ENCODE measurements around the gene DDAH1.

The DDAH1 gene

DNA sequence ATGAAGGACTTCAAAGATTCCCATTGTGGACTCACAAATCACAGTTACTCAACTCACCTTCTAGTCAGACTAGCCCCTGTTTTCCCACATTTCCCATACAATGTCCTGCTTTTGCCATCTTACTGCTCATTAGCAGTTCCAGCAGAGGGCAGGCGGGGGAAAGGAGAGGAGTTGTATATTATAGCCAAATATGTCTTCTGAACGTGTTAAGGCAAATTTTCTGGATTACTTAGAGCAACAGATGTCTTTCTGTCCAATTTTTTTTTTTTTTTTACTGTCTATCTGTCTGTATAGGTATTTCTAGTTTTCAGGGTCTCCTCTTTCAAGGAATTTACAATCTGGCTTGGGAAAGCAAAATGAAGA is 29.9 kb upstream of the DDAH1 start:
- no peak for TF ChIP-seq ZFX (IDR thresholded peaks at IDR 0.05)
- TF ChIP-seq, protein P1, sequence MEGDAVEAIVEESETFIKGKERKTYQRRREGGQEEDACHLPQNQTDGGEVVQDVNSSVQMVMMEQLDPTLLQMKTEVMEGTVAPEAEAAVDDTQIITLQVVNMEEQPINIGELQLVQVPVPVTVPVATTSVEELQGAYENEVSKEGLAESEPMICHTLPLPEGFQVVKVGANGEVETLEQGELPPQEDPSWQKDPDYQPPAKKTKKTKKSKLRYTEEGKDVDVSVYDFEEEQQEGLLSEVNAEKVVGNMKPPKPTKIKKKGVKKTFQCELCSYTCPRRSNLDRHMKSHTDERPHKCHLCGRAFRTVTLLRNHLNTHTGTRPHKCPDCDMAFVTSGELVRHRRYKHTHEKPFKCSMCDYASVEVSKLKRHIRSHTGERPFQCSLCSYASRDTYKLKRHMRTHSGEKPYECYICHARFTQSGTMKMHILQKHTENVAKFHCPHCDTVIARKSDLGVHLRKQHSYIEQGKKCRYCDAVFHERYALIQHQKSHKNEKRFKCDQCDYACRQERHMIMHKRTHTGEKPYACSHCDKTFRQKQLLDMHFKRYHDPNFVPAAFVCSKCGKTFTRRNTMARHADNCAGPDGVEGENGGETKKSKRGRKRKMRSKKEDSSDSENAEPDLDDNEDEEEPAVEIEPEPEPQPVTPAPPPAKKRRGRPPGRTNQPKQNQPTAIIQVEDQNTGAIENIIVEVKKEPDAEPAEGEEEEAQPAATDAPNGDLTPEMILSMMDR (conservative IDR thresholded peaks at IDR 0.05) = peak; percentile 42
- H3K27ac ChIP-seq = no peak overlapping the region

DNA sequence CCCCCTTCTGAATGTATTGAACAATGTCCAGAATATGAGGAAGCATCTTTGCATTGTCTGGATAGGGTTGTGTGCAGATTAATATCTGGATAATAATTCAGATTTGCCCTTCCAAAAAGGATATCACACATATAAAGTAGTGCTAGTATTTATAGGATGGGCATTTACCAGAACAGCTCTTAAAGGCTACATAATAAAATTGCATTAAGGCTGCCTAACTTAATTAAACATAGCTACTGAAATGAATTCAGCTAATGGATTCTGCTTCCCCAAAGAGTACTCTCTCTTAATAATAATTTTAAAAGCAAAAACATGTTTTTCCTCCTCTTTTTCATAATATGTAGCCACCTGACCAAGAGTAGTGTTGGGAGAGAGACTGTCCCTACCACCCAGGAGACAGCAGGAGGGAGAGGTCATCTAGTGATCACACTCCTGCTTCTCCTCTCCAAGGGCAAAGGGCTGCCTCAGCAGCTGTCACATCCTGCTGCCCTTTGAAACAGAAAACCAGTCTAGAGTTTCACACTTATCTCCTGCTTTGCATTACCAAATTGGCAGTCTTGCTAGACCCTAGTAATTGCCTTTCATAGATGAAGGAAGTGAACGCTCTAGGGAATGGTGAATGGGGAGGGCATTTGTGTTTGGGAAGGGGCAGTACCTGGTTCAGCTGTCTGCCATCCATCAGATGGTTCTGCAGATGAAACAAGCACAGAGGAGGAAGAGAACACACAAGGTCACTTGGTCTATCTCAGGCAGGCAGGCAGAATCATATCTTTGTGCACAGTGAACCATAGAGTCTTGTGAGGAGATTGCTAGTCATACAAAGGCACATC is 29.3 kb upstream of the DDAH1 start:
- H3K27ac ChIP-seq = no peak overlapping the region

DNA sequence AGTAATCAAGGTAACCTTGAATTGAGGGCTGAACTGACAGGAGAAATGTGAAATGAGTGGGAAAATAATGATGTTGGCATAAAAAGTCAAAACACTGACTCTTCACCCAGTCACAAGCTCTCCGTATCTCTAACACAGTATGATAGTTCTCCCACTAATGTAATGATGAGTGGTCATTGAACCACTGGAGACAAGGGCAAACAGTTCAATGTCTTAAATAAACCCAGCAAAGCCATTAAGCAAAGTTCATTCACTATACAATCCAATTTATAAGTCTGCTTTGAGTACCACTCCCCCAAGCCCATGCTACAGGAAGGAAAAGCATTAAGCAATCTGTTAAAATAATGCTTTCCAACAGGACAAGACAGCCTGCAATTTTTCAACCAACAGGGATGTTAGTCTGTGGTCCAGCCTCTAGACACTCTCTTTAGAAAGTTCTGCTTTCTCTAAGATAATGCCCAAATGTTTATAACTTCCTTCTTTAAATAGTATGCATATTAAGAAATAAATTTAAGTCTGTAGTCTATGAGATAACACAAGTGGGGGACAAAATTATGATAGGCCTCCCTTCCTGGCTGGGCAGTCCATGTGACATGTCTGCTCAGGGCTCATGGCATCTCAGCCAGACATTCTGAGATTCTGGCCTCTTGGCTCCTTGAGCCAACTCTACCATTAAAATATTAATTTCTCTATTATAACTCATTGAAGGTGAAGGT is 25.5 kb upstream of the DDAH1 start:
- no peak for TF ChIP-seq ZFX (IDR thresholded peaks at IDR 0.05)
- TF ChIP-seq, protein P1 (conservative IDR thresholded peaks at IDR 0.05) = no peak
- H3K27ac ChIP-seq = no peak overlapping the region

More for the DNA sequence above, 29.3 kb upstream of the DDAH1 start:
- TF ChIP-seq, protein P1 (conservative IDR thresholded peaks at IDR 0.05) = no peak
- no peak for TF ChIP-seq ZFX (IDR thresholded peaks at IDR 0.05)

DNA sequence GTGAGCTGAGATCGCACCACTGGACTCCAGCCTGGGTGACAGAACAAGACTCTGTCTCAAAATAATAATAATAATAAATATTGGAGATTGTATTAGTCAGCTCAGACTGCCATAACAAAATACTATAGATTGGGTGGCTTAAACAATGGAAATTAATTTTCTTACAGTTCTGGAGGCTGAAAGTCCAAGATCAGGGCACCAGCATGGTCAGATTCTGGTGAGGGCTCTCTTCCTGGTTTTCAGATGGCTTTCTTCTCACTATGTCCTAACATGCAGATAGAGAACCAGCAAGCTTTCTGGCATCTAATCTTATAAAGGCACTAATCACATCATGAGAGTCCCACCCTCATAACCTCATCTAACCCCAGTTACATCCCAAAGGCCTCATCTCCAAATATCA is 23.2 kb upstream of the DDAH1 start:
- H3K27ac ChIP-seq = no peak overlapping the region
- TF ChIP-seq, protein P1 (conservative IDR thresholded peaks at IDR 0.05) = no peak
- TF ChIP-seq ZFX (IDR thresholded peaks at IDR 0.05) = no peak

DNA sequence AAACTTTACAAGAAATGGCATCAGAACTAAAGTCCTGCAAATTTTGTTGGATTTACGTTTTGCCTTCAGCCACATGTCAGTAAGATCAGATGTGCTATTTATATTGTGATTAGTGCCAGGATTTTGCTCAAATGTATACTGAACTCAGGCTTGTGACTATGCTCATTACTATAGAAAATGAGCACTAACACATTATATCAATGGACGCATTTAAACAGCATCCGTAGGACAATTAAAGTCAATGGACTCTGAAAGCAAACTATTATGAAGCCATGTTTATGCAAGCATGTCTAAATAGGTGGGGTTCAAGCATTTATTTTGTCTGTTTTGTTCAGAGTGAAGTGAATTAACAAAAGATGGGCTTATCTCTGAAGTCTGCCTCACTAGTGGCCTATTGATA is 20.6 kb upstream of the DDAH1 start:
- no peak for TF ChIP-seq ZFX (IDR thresholded peaks at IDR 0.05)
- TF ChIP-seq, protein P1 (conservative IDR thresholded peaks at IDR 0.05) = no peak

DNA sequence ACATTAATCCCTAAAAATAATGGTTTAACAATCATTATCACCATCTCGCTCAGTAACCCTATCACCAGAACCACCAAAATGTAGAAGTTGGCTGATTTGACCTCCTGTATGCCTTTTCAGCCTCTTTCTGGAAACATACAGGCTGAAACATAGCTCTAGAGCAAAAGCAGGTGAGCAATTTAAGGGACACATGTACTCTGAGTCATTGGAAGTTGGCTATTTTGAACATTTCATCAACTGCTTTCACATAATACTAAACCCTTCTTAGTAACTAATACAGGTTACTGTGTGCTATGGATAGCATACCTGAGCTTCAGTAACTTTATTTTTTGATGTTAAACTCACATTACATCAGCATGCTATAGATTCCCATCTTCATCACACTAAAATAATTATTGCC is 19.8 kb upstream of the DDAH1 start:
- TF ChIP-seq, protein P1 (conservative IDR thresholded peaks at IDR 0.05) = no peak
- TF ChIP-seq ZFX (IDR thresholded peaks at IDR 0.05) = no peak
- no peak overlapping the region for H3K27ac ChIP-seq

More for the DNA sequence above, 20.6 kb upstream of the DDAH1 start:
- H3K27ac ChIP-seq = no peak overlapping the region

DNA sequence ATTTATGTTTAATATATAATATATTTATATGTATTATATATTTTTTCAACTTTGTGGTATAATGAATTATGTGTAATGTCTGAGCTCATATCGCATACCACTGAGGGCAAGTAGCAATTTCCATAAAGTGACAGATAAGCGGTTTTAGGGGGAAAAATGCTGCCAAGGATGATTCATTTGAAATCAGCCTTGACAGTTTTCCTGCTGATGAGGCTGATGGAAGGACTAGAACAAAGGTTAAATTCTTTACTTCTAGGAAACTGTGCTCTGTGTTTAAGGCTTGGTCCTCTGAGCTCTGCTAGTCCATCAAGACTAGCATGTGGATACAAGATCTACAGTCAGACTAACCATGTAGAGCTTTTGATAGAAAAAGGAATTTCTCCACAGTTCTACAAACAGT is 19.3 kb upstream of the DDAH1 start:
- no peak overlapping the region for H3K27ac ChIP-seq
- TF ChIP-seq, protein P1 (conservative IDR thresholded peaks at IDR 0.05) = no peak
- TF ChIP-seq ZFX (IDR thresholded peaks at IDR 0.05) = no peak
